B cell (primary cell): ENCODE results near the gene MT4. TPM values are rescaled to one million over a fixed set of nuclear protein-coding genes. Genes with fewer than 3 reads are reported as not detected.
"Not testable (repeated sequence)": the region's sequence is repeated elsewhere in the genome, so short reads cannot be mapped to it uniquely, and the experiment has no call there.

Experiments
- ATAC-seq: fragments of 200-7000 bp; cut with Tn5 transposase; one replicate; pipeline ENCODE4 v1.10.0; 2021; ENCODE audit warnings: low read depth, mild to moderate bottlenecking, moderate number of reproducible peaks, moderate library complexity
- CTCF ChIA-PET: fragments of 350-600 bp; sonication (Branson Sonifier 250); formaldehyde crosslinking; loops from one replicate; lab custom pipeline; 2021; ENCODE audit warnings: antibody characterized with exemption, inconsistent platforms; lab: Charles Lee
- POLR2A ChIA-PET: fragments of 350-600 bp; sonication (Branson Sonifier 250); formaldehyde crosslinking; loops from one replicate; lab custom pipeline; 2021; ENCODE audit warnings: antibody characterized with exemption; lab: Charles Lee
- DNase-seq: peaks from one replicate; pipeline ENCODE4 v3.0.0; 2013
- H2AFZ ChIP-seq: 2 replicates; pipeline ENCODE4 v1.6.1; 2012; ENCODE audit warnings: mild to moderate bottlenecking, low read depth, low read length; ENCODE audit not compliant: insufficient read depth, poor library complexity, severe bottlenecking
- H3K27ac ChIP-seq, 2 donors: 1 replicate in 1 of 2; 2 replicates in 1 of 2; pipeline ENCODE4 v1.5.1; 2012 to 2013; ENCODE audit warnings: low read length in 2 of 2, mild to moderate bottlenecking in 2 of 2, moderate library complexity in 1 of 2
- H3K27me3 ChIP-seq, 4 experiments: fragments of 200-600 bp in 1 of 4; sonication (generic) in 1 of 4; replicated peaks in 1 of 4; 1 replicate in 2 of 4; 2 replicates in 2 of 4; pipeline versions ENCODE4 v1.6.1 to v1.7.0; 2013 to 2016; ENCODE audit warnings: low read length in 3 of 4, mild to moderate bottlenecking in 2 of 4, mixed read lengths in 1 of 4, moderate library complexity in 1 of 4; ENCODE audit not compliant: insufficient read depth in 4 of 4, control insufficient read depth in 3 of 4; ENCODE audit errors: control extremely low read depth in 1 of 4
- H3K36me3 ChIP-seq, 2 experiments: replicated peaks in 1 of 2; 1 replicate in 1 of 2; 2 replicates in 1 of 2; pipeline versions ENCODE4 v1.6.1 to v1.7.1; 2013; ENCODE audit warnings: low read length in 1 of 2; ENCODE audit not compliant: insufficient read depth in 2 of 2, control insufficient read depth in 1 of 2; ENCODE audit errors: control extremely low read depth in 1 of 2, extremely low read depth in 1 of 2
- H3K4me1 ChIP-seq, 2 donors: fragments of 200-600 bp in 1 of 2; sonication (generic) in 1 of 2; 1 replicate in 1 of 2; 2 replicates in 1 of 2; pipeline versions ENCODE4 v1.5.1 to v1.6.1; 2013 to 2017; ENCODE audit warnings: low read length in 2 of 2; ENCODE audit not compliant: control insufficient read depth in 2 of 2, insufficient read depth in 2 of 2
- H3K4me2 ChIP-seq: replicated peaks from 2 replicates; pipeline ENCODE3; 2012; ENCODE audit warnings: mild to moderate bottlenecking, low read depth, low read length; ENCODE audit not compliant: poor library complexity, severe bottlenecking
- H3K4me3 ChIP-seq, 5 experiments: fragments of 200-600 bp in 1 of 5; sonication (generic) in 1 of 5; 1 replicate in 3 of 5; 2 replicates in 2 of 5; pipeline versions ENCODE4 v1.5.1 to v1.7.0; 2011 to 2016; ENCODE audit warnings: low read length in 4 of 5, mild to moderate bottlenecking in 4 of 5, low read depth in 2 of 5, control low read depth in 1 of 5, moderate library complexity in 1 of 5; ENCODE audit not compliant: insufficient read depth in 1 of 5; ENCODE audit errors: control extremely low read depth in 1 of 5, extremely low read depth in 1 of 5
- H3K79me2 ChIP-seq: fragments of 200-600 bp; sonication (generic); one replicate; pipeline ENCODE4 v1.6.0; 2016; ENCODE audit warnings: low read length; ENCODE audit not compliant: control insufficient read depth, insufficient read depth
- H3K9ac ChIP-seq: fragments of 200-600 bp; sonication (generic); 2 replicates; pipeline ENCODE4 v1.6.1; 2017; ENCODE audit warnings: mild to moderate bottlenecking, low read length, moderate library complexity
- H3K9me3 ChIP-seq, 3 donors: one replicate each; pipeline versions ENCODE4 v1.6.1 to v1.7.1; 2013; ENCODE audit warnings: low read length in 2 of 3; ENCODE audit not compliant: control insufficient read depth in 2 of 3, insufficient read depth in 1 of 3; ENCODE audit errors: control extremely low read depth in 1 of 3
- H4K20me1 ChIP-seq: 2 replicates; pipeline ENCODE4 v1.6.0; 2012; ENCODE audit warnings: mild to moderate bottlenecking, low read length; ENCODE audit not compliant: insufficient read depth, control insufficient read depth, poor library complexity, severe bottlenecking
- H3K27ac Mint-ChIP-seq: one replicate; pipeline ENCODE4 v1.8.0; 2021; ENCODE audit warnings: mixed read lengths
- H3K27me3 Mint-ChIP-seq: one replicate; pipeline ENCODE4 v1.8.0; 2021; ENCODE audit warnings: mixed read lengths
- H3K4me1 Mint-ChIP-seq: one replicate; pipeline ENCODE4 v1.8.0; 2021; ENCODE audit warnings: mixed read lengths
- H3K4me3 Mint-ChIP-seq: one replicate; pipeline ENCODE4 v1.8.0; 2021; ENCODE audit warnings: mixed read lengths
- H3K9me3 Mint-ChIP-seq: one replicate; pipeline ENCODE4 v1.8.0; 2022; ENCODE audit warnings: mixed read lengths; ENCODE audit not compliant: insufficient read depth
- EZH2 ChIP-seq: IDR thresholded peaks from 2 replicates; pipeline ENCODE4 v1.6.1; 2012; ENCODE audit warnings: borderline replicate concordance, low read depth, mild to moderate bottlenecking, moderate library complexity, low read length; ENCODE audit not compliant: insufficient read depth, poor library complexity, severe bottlenecking
- WGBS: methylation state at CpG from one replicate; pipeline ENCODE4 v1.1.5; 2013; ENCODE audit warnings: missing lambda C conversion rate; ENCODE audit not compliant: insufficient coverage; 5-methylcytosine and 5-hydroxymethylcytosine counted together
- intact Hi-C: fragments of 100-400 bp; cut with micrococcal nuclease; formaldehyde crosslinking; loops from one replicate; pipeline ENCODE4 v1.10.0; 2022
- polyA plus RNA-seq: library from polyadenylated mRNA; depleted of rRNA; stranded (reverse); fragments of >200 nt; gene quantifications from 2 replicates; pipeline ENCODE4 v1.2.3, GENCODE V29; 2012
- total RNA-seq, 2 donors: library from RNA; stranded (reverse); fragments of 120-200 nt in 1 of 2; gene quantifications; 1 replicate in 1 of 2; 2 replicates in 1 of 2; pipeline versions ENCODE4 v1.2.3 to v1.2.4, GENCODE V29; 2013 to 2022
- TF ChIP-seq, protein P1 (sequence below): fragments of 200-600 bp; IDR thresholded peaks from one replicate; pipeline ENCODE4 v1.8.0; 2022; ENCODE audit warnings: antibody characterized with exemption, mild to moderate bottlenecking

MT4 gene
- total and polyA plus RNA-seq, 2 donors (not counting 1 experiment from before 2014, with no cell fraction given): not detected

DNA sequence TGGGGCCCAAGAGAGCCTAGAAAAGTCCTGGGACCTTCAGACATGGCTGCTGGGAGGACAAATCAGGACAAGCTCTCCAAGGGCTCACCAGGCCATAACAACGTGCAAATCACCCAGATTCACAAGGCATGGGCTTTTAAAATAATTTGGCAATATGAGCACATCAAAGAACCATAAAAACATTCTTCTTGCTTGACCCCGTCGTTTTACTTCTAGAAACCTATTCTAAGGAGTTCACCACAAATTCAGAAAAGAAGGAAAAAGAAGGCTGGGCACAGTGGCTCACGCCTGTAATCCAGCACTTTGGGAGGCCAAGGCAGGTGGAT, 12.4 kb downstream of the MT4 start:
- intact Hi-C loops: loop anchor here (2.0 kb wide), 1 partner anchor 32 kb away; the partner anchor contains the start of gene MT2A
- Mint-ChIP-seq H3K4me3 (no peak overlapping the region), H3K9me3 (no peaks in the 10 kb centered on the region), H3K27ac (no peak overlapping the region), H3K4me1 (peaks cover 1% of the 10 kb centered on the region), H3K27me3 (peaks cover 11% of the 10 kb centered on the region)
- POLR2A ChIA-PET: interaction anchor here (1.0 kb wide), 1 partner anchor 23 kb away, joined by 4 read pairs; no protein-coding TSS in a partner anchor
- no peak for ATAC-seq
- H3K4me3 ChIP-seq: no peak overlapping the region
- peaks cover 0 to 3% of the 10 kb centered on the region in 2 donors for H3K4me1 ChIP-seq
- H3K9me3 ChIP-seq: peaks cover 0 to 3% (median 0%) of the 10 kb centered on the region in 3 donors
- H3K4me2 ChIP-seq: no peak overlapping the region
- H3K9ac ChIP-seq: no peak overlapping the region
- H3K27ac ChIP-seq: no peak overlapping the region
- TF ChIP-seq EZH2: no peak
- TF ChIP-seq, protein P1, sequence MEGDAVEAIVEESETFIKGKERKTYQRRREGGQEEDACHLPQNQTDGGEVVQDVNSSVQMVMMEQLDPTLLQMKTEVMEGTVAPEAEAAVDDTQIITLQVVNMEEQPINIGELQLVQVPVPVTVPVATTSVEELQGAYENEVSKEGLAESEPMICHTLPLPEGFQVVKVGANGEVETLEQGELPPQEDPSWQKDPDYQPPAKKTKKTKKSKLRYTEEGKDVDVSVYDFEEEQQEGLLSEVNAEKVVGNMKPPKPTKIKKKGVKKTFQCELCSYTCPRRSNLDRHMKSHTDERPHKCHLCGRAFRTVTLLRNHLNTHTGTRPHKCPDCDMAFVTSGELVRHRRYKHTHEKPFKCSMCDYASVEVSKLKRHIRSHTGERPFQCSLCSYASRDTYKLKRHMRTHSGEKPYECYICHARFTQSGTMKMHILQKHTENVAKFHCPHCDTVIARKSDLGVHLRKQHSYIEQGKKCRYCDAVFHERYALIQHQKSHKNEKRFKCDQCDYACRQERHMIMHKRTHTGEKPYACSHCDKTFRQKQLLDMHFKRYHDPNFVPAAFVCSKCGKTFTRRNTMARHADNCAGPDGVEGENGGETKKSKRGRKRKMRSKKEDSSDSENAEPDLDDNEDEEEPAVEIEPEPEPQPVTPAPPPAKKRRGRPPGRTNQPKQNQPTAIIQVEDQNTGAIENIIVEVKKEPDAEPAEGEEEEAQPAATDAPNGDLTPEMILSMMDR: peak; percentile 32
- CTCF ChIA-PET: interaction anchor here (1.2 to 4.0 kb wide), 5 partner anchors 23 to 130 kb away, joined by 4 to 53 read pairs (median 6); partner anchors contain the start of gene MT1X
- H3K36me3 ChIP-seq: no peaks in the 10 kb centered on the region
- peak overlapping the region; percentile 28 for H2AFZ ChIP-seq
- no peaks in the 10 kb centered on the region for H3K27me3 ChIP-seq
- 80% methylated on average over 3 of the region's 4 CpGs for WGBS
- DNase-seq: no peak
- no peaks in the 10 kb centered on the region for H3K79me2 ChIP-seq
- H4K20me1 ChIP-seq: no peaks in the 10 kb centered on the region

DNA sequence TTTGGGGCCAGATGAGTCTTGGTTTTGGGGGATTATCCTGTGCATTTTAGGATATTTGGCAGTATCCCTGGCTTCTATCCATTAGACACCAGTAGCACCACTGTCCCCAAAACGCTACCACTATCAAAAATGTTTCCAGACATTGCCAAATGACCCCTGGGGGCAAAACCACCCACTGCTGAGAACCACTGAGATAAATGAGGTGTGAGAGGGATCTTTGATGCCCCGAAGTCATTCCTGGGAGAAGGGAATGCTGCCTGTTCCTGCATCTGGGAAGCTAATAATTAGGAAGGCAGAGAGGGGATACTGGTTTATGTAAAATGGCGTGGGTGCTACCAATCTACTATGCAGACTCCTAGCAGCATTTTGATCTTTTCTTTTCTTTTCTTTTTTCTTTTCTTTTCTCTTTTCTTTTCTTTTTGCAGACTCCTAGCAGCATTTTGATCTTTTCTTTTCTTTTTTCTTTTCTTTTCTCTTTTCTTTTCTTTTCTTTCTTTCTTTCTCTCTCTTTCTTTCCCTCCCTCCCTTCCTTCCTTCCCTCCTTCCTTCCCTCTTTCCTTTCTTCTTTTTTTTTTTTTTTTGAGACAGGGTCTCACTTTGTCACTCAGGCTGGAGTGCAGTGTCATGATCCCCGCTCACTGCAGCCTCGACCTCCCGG, 15.6 kb downstream of the MT4 start:
- ChIA-PET POLR2A (no interaction called here), CTCF (interaction anchor here (2.0 kb wide), 1 partner anchor 122 kb away, joined by 6 read pairs; no protein-coding TSS in a partner anchor)
- DNase-seq: no peak
- no peak for ATAC-seq
- Mint-ChIP-seq H3K9me3 (no peaks in the 10 kb centered on the region), H3K4me3 (no peak overlapping the region), H3K27ac (no peak overlapping the region), H3K4me1 (peaks cover 1% of the 10 kb centered on the region), H3K27me3 (peaks cover 26% of the 10 kb centered on the region)
- no peak overlapping the region for H2AFZ ChIP-seq
- H3K4me3 ChIP-seq: no peak overlapping the region
- H3K4me2 ChIP-seq: no peak overlapping the region
- H3K9me3 ChIP-seq: no peaks in the 10 kb centered on the region
- no peak overlapping the region for H3K9ac ChIP-seq
- no peaks in the 10 kb centered on the region for H3K79me2 ChIP-seq
- H3K27me3 ChIP-seq: no peaks in the 10 kb centered on the region
- no peaks in the 10 kb centered on the region for H4K20me1 ChIP-seq
- WGBS: 93% methylated on average over 3 of the region's 6 CpGs
- H3K36me3 ChIP-seq: no peaks in the 10 kb centered on the region
- TF ChIP-seq, protein P1: no peak
- TF ChIP-seq EZH2: no peak
- H3K27ac ChIP-seq: no peak overlapping the region
- intact Hi-C loops: no loop called here
- peaks cover 0 to 3% of the 10 kb centered on the region in 2 donors for H3K4me1 ChIP-seq

DNA sequence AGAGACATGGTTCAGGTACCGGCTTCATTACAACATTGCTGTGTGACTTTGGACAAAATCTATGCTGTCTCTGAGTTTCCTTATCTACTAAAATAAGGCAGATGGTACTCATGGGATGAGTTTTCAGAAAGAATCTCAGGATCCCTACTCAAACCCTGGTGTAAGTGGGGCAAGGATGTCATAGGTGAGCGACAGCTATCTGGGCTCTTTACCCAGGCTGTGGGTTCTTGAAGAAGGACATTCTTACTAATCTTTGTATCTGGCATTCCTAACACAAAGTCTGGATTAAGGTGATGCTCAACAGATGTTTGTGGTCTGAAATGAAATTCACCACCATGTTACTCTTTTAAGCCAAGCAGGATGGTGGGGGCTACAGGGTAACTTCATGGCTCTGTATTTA, 18.0 kb downstream of the MT4 start:
- intact Hi-C loops, H3K4me1 ChIP-seq, H3K4me3 ChIP-seq, H3K4me1 Mint-ChIP-seq, H3K79me2 ChIP-seq, H3K9ac ChIP-seq, H3K27ac ChIP-seq, H4K20me1 ChIP-seq, H3K27ac Mint-ChIP-seq, H3K9me3 Mint-ChIP-seq, H3K27me3 ChIP-seq, H3K36me3 ChIP-seq, POLR2A ChIA-PET, DNase-seq, H3K9me3 ChIP-seq, ATAC-seq, H2AFZ ChIP-seq, H3K4me3 Mint-ChIP-seq, H3K4me2 ChIP-seq: not testable (repeated sequence)
- H3K27me3 Mint-ChIP-seq: peaks cover 41% of the 10 kb centered on the region
- 100% methylated on average over 1 of the region's 2 CpGs for WGBS
- CTCF ChIA-PET: interaction anchor here (0.6 to 1.2 kb wide), 3 partner anchors 18 to 123 kb away, joined by 3 to 4 read pairs (median 4); no protein-coding TSS in a partner anchor
